Vagina (tissue), 2 donors: ENCODE data around the gene INHA. TPM values are rescaled to one million over a fixed set of nuclear protein-coding genes. Genes with fewer than 3 reads are reported as not detected.

Experiments
- DNase-seq, 2 donors: peaks; one replicate each; pipeline ENCODE4 v3.0.0-alpha.2; 2017; ENCODE audit errors: extremely low spot score in 2 of 2
- H3K27ac ChIP-seq: fragments of 200-600 bp; sonication (generic); one replicate; pipeline ENCODE4 v1.5.1; 2019
- H3K27me3 ChIP-seq: fragments of 200-600 bp; sonication (generic); one replicate; pipeline ENCODE4 v1.5.1; 2019
- H3K36me3 ChIP-seq, 2 donors: fragments of 200-600 bp; sonication (generic); one replicate each; pipeline ENCODE4 v1.5.1; 2017 to 2019
- H3K4me1 ChIP-seq: fragments of 200-600 bp; sonication (generic); one replicate; pipeline ENCODE4 v1.5.1; 2019
- H3K4me3 ChIP-seq, 2 donors: fragments of 200-600 bp; sonication (generic); 1 replicate in 1 of 2; 2 replicates in 1 of 2; pipeline ENCODE4 v1.5.1; 2016 to 2019
- H3K9me3 ChIP-seq: fragments of 200-600 bp; sonication (generic); one replicate; pipeline ENCODE4 v1.5.1; 2019
- POLR2A ChIP-seq, 2 donors: fragments of 450-650 bp; IDR thresholded peaks; one replicate each; pipeline ENCODE4 v1.6.1; 2017; ENCODE audit warnings: antibody characterized with exemption in 2 of 2, mild to moderate bottlenecking in 2 of 2, moderate library complexity in 2 of 2
- POLR2AphosphoS5 ChIP-seq, 2 donors: sonication (generic); formaldehyde crosslinking; IDR thresholded peaks; one replicate each; pipeline ENCODE4 v1.9.0; 2017; ENCODE audit warnings: antibody characterized with exemption in 2 of 2, mild to moderate bottlenecking in 2 of 2, low read depth in 1 of 2; ENCODE audit not compliant: insufficient read depth in 1 of 2
- intact Hi-C: fragments of 100-400 bp; cut with DNase I; formaldehyde crosslinking; loops from one replicate; pipeline ENCODE4 v1.15.1; 2023
- total RNA-seq: library from RNA; depleted of rRNA; stranded (reverse); fragments of >200 nt; gene quantifications from one replicate; pipeline ENCODE4 v1.2.3, GENCODE V29; 2016
- TF ChIP-seq, protein P1 (sequence below), 3 experiments: fragments of 450-650 bp in 2 of 3; fragments of 200-600 bp in 1 of 3; sonication (generic) in 1 of 3; IDR thresholded peaks; one replicate each; pipeline ENCODE4 v1.5.1; 2017 to 2019; ENCODE audit warnings: antibody characterized with exemption in 3 of 3, mild to moderate bottlenecking in 2 of 3, moderate library complexity in 2 of 3

INHA gene
- total RNA-seq, 1 donor from 2014 or later, result 0.74 TPM

DNA sequence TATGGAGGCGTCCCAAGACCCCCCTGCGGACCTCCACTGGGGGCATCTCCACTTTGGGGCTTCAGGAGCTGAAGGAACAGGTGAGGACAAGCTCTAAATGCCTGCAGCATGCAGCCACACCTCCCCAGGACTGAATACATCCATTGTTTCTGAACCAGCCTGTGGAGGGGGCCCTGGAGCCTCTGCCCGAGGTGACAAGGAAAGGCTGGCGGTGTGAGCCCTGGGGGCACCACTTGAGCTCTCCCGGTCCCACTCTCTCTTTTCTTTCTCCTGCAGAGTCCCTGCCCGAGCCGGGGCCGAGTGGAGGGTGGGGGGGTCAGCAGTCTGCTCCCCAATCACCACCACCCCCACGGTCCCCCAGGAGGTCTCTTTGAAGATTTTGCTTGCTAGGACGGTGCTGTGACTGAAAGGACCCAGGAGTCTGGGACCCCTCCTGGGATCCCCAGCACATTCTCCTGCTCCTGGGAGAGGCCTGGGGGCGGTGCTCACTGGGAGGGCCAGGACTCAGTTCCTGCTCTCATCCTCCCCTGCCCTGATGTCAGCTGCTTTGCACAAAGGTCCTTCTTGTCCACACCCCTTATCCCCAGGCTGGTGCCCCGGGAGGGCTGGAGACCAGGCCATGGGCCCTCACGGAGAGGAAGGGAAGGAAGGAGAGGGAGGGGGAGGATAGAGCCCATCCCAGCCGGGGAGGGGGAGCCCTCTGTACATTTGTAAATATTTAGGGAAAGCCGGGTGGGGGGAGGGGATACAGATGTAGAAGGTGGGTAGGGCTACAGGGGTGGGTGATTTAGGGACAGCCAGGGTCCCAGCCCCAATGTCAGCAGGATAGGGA is 34.2 kb upstream of the INHA start:
- Histone ChIP-seq H3K4me1 (peaks cover 32% of the 10 kb centered on the region), H3K27me3 (no peaks in the 10 kb centered on the region), H3K27ac (peak overlapping the region; percentile 16), H3K4me3 (no peak overlapping the region), H3K9me3 (no peaks in the 10 kb centered on the region), H3K36me3 (peaks cover 0 to 22% of the 10 kb centered on the region in 2 donors)
- DNase-seq, result no peak
- TF ChIP-seq POLR2A (IDR thresholded peaks at IDR 0.05) (no peak), POLR2AphosphoS5 (IDR thresholded peaks at IDR 0.05; ENCODE audit: insufficient read depth in 1 of 2, low read depth in 1 of 2) (no peak)
- TF ChIP-seq, protein P1, sequence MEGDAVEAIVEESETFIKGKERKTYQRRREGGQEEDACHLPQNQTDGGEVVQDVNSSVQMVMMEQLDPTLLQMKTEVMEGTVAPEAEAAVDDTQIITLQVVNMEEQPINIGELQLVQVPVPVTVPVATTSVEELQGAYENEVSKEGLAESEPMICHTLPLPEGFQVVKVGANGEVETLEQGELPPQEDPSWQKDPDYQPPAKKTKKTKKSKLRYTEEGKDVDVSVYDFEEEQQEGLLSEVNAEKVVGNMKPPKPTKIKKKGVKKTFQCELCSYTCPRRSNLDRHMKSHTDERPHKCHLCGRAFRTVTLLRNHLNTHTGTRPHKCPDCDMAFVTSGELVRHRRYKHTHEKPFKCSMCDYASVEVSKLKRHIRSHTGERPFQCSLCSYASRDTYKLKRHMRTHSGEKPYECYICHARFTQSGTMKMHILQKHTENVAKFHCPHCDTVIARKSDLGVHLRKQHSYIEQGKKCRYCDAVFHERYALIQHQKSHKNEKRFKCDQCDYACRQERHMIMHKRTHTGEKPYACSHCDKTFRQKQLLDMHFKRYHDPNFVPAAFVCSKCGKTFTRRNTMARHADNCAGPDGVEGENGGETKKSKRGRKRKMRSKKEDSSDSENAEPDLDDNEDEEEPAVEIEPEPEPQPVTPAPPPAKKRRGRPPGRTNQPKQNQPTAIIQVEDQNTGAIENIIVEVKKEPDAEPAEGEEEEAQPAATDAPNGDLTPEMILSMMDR (IDR thresholded peaks at IDR 0.05), result no peak
- intact Hi-C loops, result no loop called here

DNA sequence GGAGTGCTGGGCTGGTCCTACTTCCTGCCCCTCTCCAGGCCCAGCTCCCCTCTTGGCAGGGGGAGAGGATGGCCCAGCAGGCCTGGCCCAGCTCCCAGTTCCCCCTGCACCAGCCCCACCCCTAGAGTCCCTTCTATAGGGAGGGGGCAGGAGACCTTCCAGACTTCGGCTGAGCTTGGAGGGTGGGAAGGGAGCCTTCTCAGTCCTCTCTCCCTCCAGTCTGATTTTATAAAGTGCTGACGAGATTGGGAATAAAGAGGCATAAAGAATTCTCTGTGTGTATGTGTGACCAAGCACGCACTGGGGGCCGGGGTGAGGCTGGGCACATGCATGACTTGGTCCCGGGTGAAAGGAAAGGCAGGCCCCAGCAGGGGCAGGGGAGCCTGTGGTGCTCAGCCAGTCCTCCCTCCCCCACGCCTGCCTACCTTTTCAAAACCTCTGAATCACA is 33.6 kb upstream of the INHA start:
- H3K27me3 ChIP-seq, result no peaks in the 10 kb centered on the region
- TF ChIP-seq POLR2A (IDR thresholded peaks at IDR 0.05) (no peak), POLR2AphosphoS5 (IDR thresholded peaks at IDR 0.05; ENCODE audit: insufficient read depth in 1 of 2, low read depth in 1 of 2) (no peak)
- TF ChIP-seq, protein P1 (IDR thresholded peaks at IDR 0.05), result no peak
- DNase-seq, result no peak
- peaks cover 35% of the 10 kb centered on the region for H3K4me1 ChIP-seq
- intact Hi-C loops, result no loop called here
- no peaks in the 10 kb centered on the region for H3K9me3 ChIP-seq
- H3K27ac ChIP-seq, result peak overlapping the region; percentile 16
- H3K4me3 ChIP-seq, result no peak overlapping the region
- peaks cover 0 to 22% of the 10 kb centered on the region in 2 donors for H3K36me3 ChIP-seq

DNA sequence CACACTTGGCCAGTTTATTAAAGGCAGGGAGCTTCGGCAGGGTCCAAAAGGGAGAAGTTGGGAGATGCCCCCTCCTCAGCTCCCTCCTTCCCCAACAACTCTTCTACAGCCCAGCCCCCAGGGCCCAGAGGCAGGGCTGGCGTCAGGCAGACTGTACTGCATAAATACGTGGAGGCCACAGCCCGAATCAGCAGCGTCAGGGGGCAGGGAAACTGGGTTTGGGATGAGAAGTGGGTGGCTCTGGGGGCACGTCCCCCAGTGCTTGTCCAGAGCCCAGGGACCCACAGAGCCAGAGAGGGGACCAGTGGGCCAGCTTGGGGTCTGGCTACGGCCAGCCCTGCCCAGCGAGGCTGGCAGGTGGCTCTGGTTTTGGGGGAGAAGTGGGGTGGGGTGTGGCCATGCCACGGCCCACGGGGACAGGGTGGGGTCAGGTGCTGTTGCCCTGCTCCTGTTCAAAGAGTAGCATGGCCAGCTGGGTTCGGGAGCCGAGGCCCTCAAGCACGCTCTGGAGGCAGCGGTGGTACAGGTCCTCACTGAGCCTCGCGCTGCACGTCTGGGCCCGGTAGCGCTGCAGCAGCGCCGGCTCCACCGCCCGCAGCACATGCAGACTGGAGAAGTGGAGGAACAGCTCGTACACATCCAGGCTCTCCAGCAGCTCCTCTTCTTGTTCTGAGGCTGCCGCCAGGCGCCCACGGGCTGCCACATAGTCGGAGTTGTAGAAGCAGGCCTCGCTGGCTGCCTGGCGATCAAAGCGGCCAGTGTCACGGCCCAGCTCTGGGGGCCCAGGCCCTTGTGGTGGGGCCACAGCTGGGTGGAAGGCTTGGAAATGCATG is 32.9 kb upstream of the INHA start:
- Histone ChIP-seq H3K36me3 (peaks cover 0 to 22% of the 10 kb centered on the region in 2 donors), H3K27ac (no peak overlapping the region), H3K4me1 (peaks cover 38% of the 10 kb centered on the region), H3K4me3 (no peak overlapping the region), H3K9me3 (no peaks in the 10 kb centered on the region), H3K27me3 (no peaks in the 10 kb centered on the region)
- DNase-seq, result no peak
- intact Hi-C loops, result no loop called here
- no peak for TF ChIP-seq POLR2AphosphoS5 (IDR thresholded peaks at IDR 0.05; ENCODE audit: insufficient read depth in 1 of 2, low read depth in 1 of 2)
- TF ChIP-seq, protein P1 (IDR thresholded peaks at IDR 0.05), result no peak
- TF ChIP-seq POLR2A (IDR thresholded peaks at IDR 0.05), result no peak

DNA sequence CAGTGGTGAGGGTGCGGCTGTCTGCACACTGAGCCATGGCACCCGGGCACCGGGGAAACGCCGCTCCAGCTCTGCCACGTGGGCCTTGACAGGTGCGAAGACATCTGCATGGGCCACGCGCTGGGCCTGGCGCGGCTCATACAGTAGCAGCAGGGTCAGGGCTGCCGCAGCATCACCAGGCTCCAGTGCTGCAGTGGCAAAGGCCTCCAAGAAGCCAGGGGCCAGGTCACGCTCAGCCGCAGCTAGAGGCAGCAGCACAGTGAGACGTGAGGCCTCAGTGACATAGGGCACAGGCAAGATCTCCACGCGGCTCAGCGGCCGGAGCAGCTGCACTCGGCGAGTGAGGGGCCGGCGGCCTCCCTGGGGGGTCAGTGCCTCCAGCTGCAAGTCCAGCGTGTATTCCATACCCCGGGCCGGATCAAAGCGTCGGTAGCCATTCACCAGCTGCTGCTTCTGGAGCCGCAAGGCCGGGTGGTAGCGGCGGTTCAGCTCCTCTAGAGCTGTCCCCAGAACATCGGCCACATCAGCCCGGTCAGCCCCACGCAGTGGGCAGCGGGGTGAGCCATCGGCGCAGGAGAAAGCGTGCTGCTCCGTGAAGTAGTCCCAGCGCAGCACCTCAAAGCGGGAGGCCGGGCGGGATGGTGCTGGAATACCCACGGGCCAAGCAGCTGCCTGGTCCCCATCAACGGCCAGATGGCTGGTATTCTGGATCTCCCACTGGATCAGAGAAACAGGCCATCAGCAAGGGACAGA is 32.0 kb upstream of the INHA start:
- no peak for TF ChIP-seq POLR2A (IDR thresholded peaks at IDR 0.05)
- no peak for TF ChIP-seq POLR2AphosphoS5 (IDR thresholded peaks at IDR 0.05; ENCODE audit: insufficient read depth in 1 of 2, low read depth in 1 of 2)
- TF ChIP-seq, protein P1 (IDR thresholded peaks at IDR 0.05), result no peak
- H3K27ac ChIP-seq, result no peak overlapping the region
- no peak overlapping the region for H3K4me3 ChIP-seq
- peaks cover 0 to 22% of the 10 kb centered on the region in 2 donors for H3K36me3 ChIP-seq
- no peak for DNase-seq
- intact Hi-C loops, result loop anchor here (2.0 to 5.0 kb wide), 2 partner anchors 102 to 151 kb away; no protein-coding TSS in a partner anchor
- peaks cover 45% of the 10 kb centered on the region for H3K4me1 ChIP-seq
- H3K27me3 ChIP-seq, result no peaks in the 10 kb centered on the region
- no peaks in the 10 kb centered on the region for H3K9me3 ChIP-seq
